SK-N-SH (cell line): ENCODE data around the gene LCE4A. TPM values are rescaled to one million over a fixed set of nuclear protein-coding genes. Genes with fewer than 3 reads are reported as not detected.

Source experiments
- CTCF ChIA-PET: fragments of 300-600, 350-600 bp; formaldehyde crosslinking; extraction: SDS; loops from one replicate; lab custom pipeline; 2021; lab: Yijun Ruan, JAX
- POLR2A ChIA-PET: fragments of 350-600 bp; sonication (Branson Sonifier 250); formaldehyde crosslinking; extraction: SDS; loops from one replicate; lab custom pipeline; 2020; ENCODE audit warnings: antibody characterized with exemption, inconsistent platforms; lab: Yijun Ruan, JAX
- DNase-seq: peaks from one replicate; pipeline ENCODE4 v3.0.0; 2012
- H2AFZ ChIP-seq: fragments of 200-600 bp; sonication (generic); 2 replicates; pipeline ENCODE4 v1.8.1; 2016; ENCODE audit warnings: antibody characterized with exemption, mild to moderate bottlenecking, low read depth
- H3F3A ChIP-seq: fragments of 200-600 bp; sonication (generic); replicated peaks from 2 replicates; pipeline ENCODE3; 2016; ENCODE audit warnings: antibody characterized with exemption, mild to moderate bottlenecking; ENCODE audit not compliant: insufficient read depth
- H3K27ac ChIP-seq, 2 experiments: fragments of 200-500 bp in 1 of 2; fragments of 200-600 bp in 1 of 2; sonication (Bioruptor generic) in 1 of 2; sonication (generic), shearing (Covaris generic) in 1 of 2; 2 replicates each; pipeline versions ENCODE4 v1.5.1 to v1.6.1; 2014 to 2016; ENCODE audit warnings: low read depth in 2 of 2, inconsistent platforms in 1 of 2, low read length in 1 of 2, mild to moderate bottlenecking in 1 of 2, mixed read lengths in 1 of 2
- H3K27me3 ChIP-seq: fragments of 200-600 bp; sonication (generic), shearing (Covaris generic); 2 replicates; pipeline ENCODE4 v1.6.1; 2016; ENCODE audit warnings: mixed run types; ENCODE audit not compliant: insufficient read depth
- H3K36me3 ChIP-seq, 2 experiments: fragments of 200-500 bp in 1 of 2; fragments of 200-600 bp in 1 of 2; sonication (Bioruptor generic) in 1 of 2; sonication (generic) in 1 of 2; replicated peaks in 1 of 2; 2 replicates each; pipeline versions ENCODE3 to v1.5.1; 2014 to 2016; ENCODE audit warnings: low read length in 1 of 2, mild to moderate bottlenecking in 1 of 2; ENCODE audit not compliant: insufficient read depth in 2 of 2, control insufficient read depth in 1 of 2
- H3K4me1 ChIP-seq, 2 experiments: fragments of 200-500 bp in 1 of 2; fragments of 200-600 bp in 1 of 2; sonication (Bioruptor generic) in 1 of 2; sonication (generic), shearing (Covaris generic) in 1 of 2; 2 replicates each; pipeline versions ENCODE4 v1.5.1 to v1.6.1; 2014 to 2016; ENCODE audit warnings: low read depth in 1 of 2, low read length in 1 of 2, mixed run types in 1 of 2; ENCODE audit not compliant: insufficient read depth in 2 of 2, control insufficient read depth in 1 of 2
- H3K4me2 ChIP-seq: fragments of 200-600 bp; sonication (generic), shearing (Covaris generic); 2 replicates; pipeline ENCODE4 v1.6.1; 2017; ENCODE audit warnings: mixed run types
- H3K4me3 ChIP-seq, 2 experiments: fragments of 200-500 bp in 1 of 2; fragments of 200-600 bp in 1 of 2; sonication (Bioruptor generic) in 1 of 2; sonication (generic), shearing (Covaris generic) in 1 of 2; 2 replicates each; pipeline versions ENCODE4 v1.5.1 to v1.8.1; 2014 to 2016; ENCODE audit warnings: low read depth in 2 of 2, inconsistent platforms in 1 of 2, low read length in 1 of 2, mild to moderate bottlenecking in 1 of 2, mixed read lengths in 1 of 2, moderate library complexity in 1 of 2
- H3K79me2 ChIP-seq: fragments of 200-600 bp; sonication (generic); 2 replicates; pipeline ENCODE4 v1.8.1; 2017; ENCODE audit warnings: mild to moderate bottlenecking; ENCODE audit not compliant: insufficient read depth
- H3K9ac ChIP-seq: fragments of 200-600 bp; sonication (generic); 2 replicates; pipeline ENCODE4 v1.6.1; 2017; ENCODE audit warnings: mixed run types
- H3K9me2 ChIP-seq: fragments of 200-600 bp; sonication (generic); 2 replicates; pipeline ENCODE4 v1.6.1; 2017; ENCODE audit warnings: mixed run types
- H3K9me3 ChIP-seq: fragments of 200-600 bp; sonication (generic); 2 replicates; pipeline ENCODE4 v1.6.1; 2017; ENCODE audit warnings: mixed run types, mild to moderate bottlenecking, moderate library complexity
- H4K20me1 ChIP-seq: fragments of 200-600 bp; sonication (generic); 2 replicates; pipeline ENCODE4 v1.6.1; 2017; ENCODE audit warnings: mild to moderate bottlenecking, mixed run types; ENCODE audit not compliant: insufficient read depth
- CHD2 ChIP-seq: fragments of 150-350 bp; IDR thresholded peaks from 2 replicates; pipeline ENCODE4 v1.6.1; 2018; ENCODE audit warnings: low read length; ENCODE audit not compliant: partially characterized antibody
- CTCF ChIP-seq: fragments of 200-600 bp; sonication (generic); IDR thresholded peaks from 2 replicates; pipeline ENCODE4 v1.6.1; 2017; ENCODE audit warnings: antibody characterized with exemption, mild to moderate bottlenecking, moderate library complexity
- ELF1 ChIP-seq: IDR thresholded peaks from 2 replicates; pipeline ENCODE4 v1.4.0; 2012
- FOXJ3 ChIP-seq: sonication (generic); formaldehyde crosslinking; IDR thresholded peaks from 2 replicates; pipeline ENCODE4 v1.5.1; 2020; ENCODE audit warnings: mild to moderate bottlenecking, missing genetic modification reagents
- GATA2 ChIP-seq: sonication (generic); formaldehyde crosslinking; IDR thresholded peaks from 2 replicates; pipeline ENCODE4 v1.5.0; 2020; ENCODE audit warnings: mild to moderate bottlenecking, missing genetic modification reagents
- JUND ChIP-seq: IDR thresholded peaks from 2 replicates; pipeline ENCODE4 v1.4.0; 2012
- MAX ChIP-seq: IDR thresholded peaks from 2 replicates; pipeline ENCODE4 v1.4.0; 2012; ENCODE audit warnings: low read depth
- MXI1 ChIP-seq: IDR thresholded peaks from 2 replicates; pipeline ENCODE4 v1.6.1; 2012; ENCODE audit warnings: mild to moderate bottlenecking, low read depth, low read length, improper control_type of control experiment
- PBX3 ChIP-seq: IDR thresholded peaks from 2 replicates; pipeline ENCODE4; 2012
- RFX5 ChIP-seq: IDR thresholded peaks from 2 replicates; pipeline ENCODE4 v1.6.1; 2012; ENCODE audit warnings: mild to moderate bottlenecking, improper control_type of control experiment, low read length
- RXRA ChIP-seq: IDR thresholded peaks from 2 replicates; pipeline ENCODE4 v1.4.0; 2012; ENCODE audit warnings: low read depth, mild to moderate bottlenecking, borderline replicate concordance
- SMC3 ChIP-seq: IDR thresholded peaks from 2 replicates; pipeline ENCODE4 v1.6.1; 2012; ENCODE audit warnings: low read depth, low read length, improper control_type of control experiment
- TAF1 ChIP-seq: IDR thresholded peaks from 2 replicates; pipeline ENCODE4 v1.6.1; 2012; ENCODE audit warnings: low read depth, mild to moderate bottlenecking, low read length, moderate library complexity, borderline replicate concordance
- TCF12 ChIP-seq: IDR thresholded peaks from 2 replicates; pipeline ENCODE4 v1.4.0; 2012
- TEAD4 ChIP-seq: IDR thresholded peaks from 2 replicates; pipeline ENCODE4 v1.4.0; 2012; ENCODE audit warnings: mild to moderate bottlenecking, borderline replicate concordance; ENCODE audit not compliant: insufficient read depth
- USF1 ChIP-seq: IDR thresholded peaks from 2 replicates; pipeline ENCODE4 v1.4.0; 2012; ENCODE audit warnings: low read depth, borderline replicate concordance
- WGBS: methylation state at CpG from one replicate; pipeline ENCODE4 v1.1.6; 2017; ENCODE audit warnings: low lambda C conversion rate; 5-methylcytosine and 5-hydroxymethylcytosine counted together
- polyA plus RNA-seq, 3 experiments: library from polyadenylated mRNA; depleted of rRNA; stranded (reverse); fragments of >200 nt; gene quantifications; 2 replicates each; pipeline ENCODE4 v1.2.3, GENCODE V29; 2012

The LCE4A gene
- polyA plus RNA-seq, 1 of the 3 experiments (the other 2 are of a cell fraction) = not detected

- Histone ChIP-seq H3K4me1 (no peaks in the 10 kb centered on the region), H3K27ac (no peak within 1 kb of the TSS), H3K27me3 (no peaks in the 10 kb centered on the region), H3K4me3 (no peak within 1 kb of the TSS), H2AFZ (no peak within 1 kb of the TSS), H4K20me1 (no peaks in the 10 kb centered on the region), H3K9me3 (no peaks in the 10 kb centered on the region), H3K9ac (no peak within 1 kb of the TSS), H3K79me2 (no peaks in the 10 kb centered on the region), H3F3A (no peaks in the 10 kb centered on the region), H3K4me2 (no peak within 1 kb of the TSS), H3K36me3 (no peaks in the 10 kb centered on the region)
- ChIA-PET POLR2A (no interaction called here), CTCF (interaction anchor here (1.4 kb wide), 1 partner anchor 12 kb away, joined by 5 read pairs; no protein-coding TSS in a partner anchor)
- no peak for DNase-seq
- TF ChIP-seq TCF12 (no peak), RXRA (no peak), MAX (no peak), TEAD4 (no peak), CTCF (no peak), JUND (no peak), FOXJ3 (CRISPR knock-in tag) (no peak), GATA2 (CRISPR knock-in tag) (no peak), RFX5 (no peak), TAF1 (no peak), CHD2 (no peak), SMC3 (no peak), MXI1 (no peak), PBX3 (no peak), ELF1 (no peak), USF1 (no peak)
- TF ChIP-seq, all 33 proteins: peak for 0
- WGBS = 0% methylated on average over 4 of the region's 4 CpGs
- H3K9me2 ChIP-seq = no peaks in the 10 kb centered on the region
Measured at GRCh38 chr1:152697701-152698600, 10.0 kb upstream of the LCE4A start, which contains the start of gene LCE2A. Gene LCE2A (plus strand): TSS chr1:152698345. CDS start chr1:152698902, 557 bp downstream.
